ENCODE data around the gene TBL3. TPM values are rescaled to one million over a fixed set of nuclear protein-coding genes. Genes with fewer than 3 reads are reported as not detected.

The TBL3 gene
- total RNA-seq, 1 donor from 2014 or later: 24.4 TPM

DNA sequence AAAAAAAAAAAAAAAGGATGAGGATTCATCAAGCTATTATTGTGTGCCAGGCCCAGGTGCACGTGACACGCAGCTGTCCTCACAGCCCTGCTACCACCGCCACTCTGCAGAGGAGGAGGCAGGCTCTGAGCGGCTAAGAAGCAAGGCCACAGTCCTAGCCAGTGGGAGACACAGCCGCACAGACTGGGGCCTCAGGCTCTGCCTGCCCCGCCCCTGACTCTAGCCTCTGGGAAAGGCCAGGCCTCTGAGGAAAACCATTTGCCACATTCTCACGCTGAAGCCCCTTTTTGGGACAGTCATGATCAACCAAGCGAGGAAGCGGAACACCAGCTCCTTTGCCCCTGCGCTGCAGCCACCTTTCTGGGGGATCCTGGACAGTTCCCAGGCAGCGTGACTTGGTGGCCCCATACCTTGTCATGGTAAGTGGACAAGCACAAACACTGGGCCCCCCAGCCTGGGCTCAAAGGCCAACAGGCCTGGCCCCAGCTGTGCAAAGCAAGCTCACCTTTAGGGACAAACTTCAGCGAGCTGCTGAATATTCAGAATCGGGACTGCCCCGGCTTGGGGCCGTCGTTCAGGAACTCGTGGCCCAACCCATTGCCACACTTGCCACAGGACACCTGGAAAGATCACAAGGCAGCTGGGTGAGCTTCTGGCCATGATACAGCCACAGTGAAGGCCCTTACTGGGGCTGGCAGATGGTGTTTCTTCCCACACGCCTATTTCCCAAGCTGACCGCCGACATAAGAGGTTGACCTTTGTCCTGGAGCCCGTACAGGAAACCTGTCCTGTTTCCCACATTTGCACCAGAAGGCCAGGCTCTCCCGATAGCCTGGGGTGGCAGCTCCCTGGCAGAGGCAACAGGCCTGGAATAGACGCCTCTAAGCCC, 31.3 kb upstream of the TBL3 start:
- H3K4me3 Mint-ChIP-seq (ENCODE audit: unreplicated experiment): no peak overlapping the region
- Histone ChIP-seq H3K4me1 (ENCODE audit: insufficient read depth, low read length) (peaks cover 21% of the 10 kb centered on the region), H3K79me2 (ENCODE audit: insufficient read depth, low read length) (peaks cover 16% of the 10 kb centered on the region), H3K27ac (ENCODE audit: low read depth, low read length) (peak overlapping the region; percentile 81), H4K20me1 (ENCODE audit: insufficient read depth, low read length) (peaks cover 10% of the 10 kb centered on the region), H3K9me3 (ENCODE audit: insufficient read depth, low read depth, low read length) (no peaks in the 10 kb centered on the region), H3K36me3 (ENCODE audit: insufficient read depth, low read length) (peaks cover 10% of the 10 kb centered on the region), H3K4me3 (ENCODE audit: insufficient read depth, low read depth, low read length) (peak overlapping the region; percentile 35), H3K4me2 (ENCODE audit: low read length) (peak overlapping the region; percentile 97), H3K9ac (ENCODE audit: low read length) (peak overlapping the region; percentile 78), H3K27me3 (ENCODE audit: insufficient read depth, low read length) (no peaks in the 10 kb centered on the region), H2AFZ (ENCODE audit: low read depth, low read length) (no peak overlapping the region)
- TF ChIP-seq CTCF (IDR thresholded peaks at IDR 0.05; ENCODE audit: insufficient read depth, low read depth, low read length): no peak
- TF ChIP-seq EZH2 (IDR thresholded peaks at IDR 0.05; ENCODE audit: insufficient read depth, low read length): no peak
- no peak for FAIRE-seq
- peaks cover 10% of the 10 kb centered on the region for H3K4me1 Mint-ChIP-seq (ENCODE audit: low read depth, unreplicated experiment)
- no peak for DNase-seq (ENCODE audit: low read depth)
- no peak overlapping the region for H3K27ac Mint-ChIP-seq (ENCODE audit: unreplicated experiment)
- no peaks in the 10 kb centered on the region for H3K9me3 Mint-ChIP-seq (ENCODE audit: unreplicated experiment)
- H3K27me3 Mint-ChIP-seq (ENCODE audit: low read depth, unreplicated experiment): no peaks in the 10 kb centered on the region
- peaks cover 5% of the 10 kb centered on the region for H3K36me3 Mint-ChIP-seq (ENCODE audit: low read depth, unreplicated experiment)

GRCh38 chr16:1941162-1942046, 30.4 kb upstream of the TBL3 start:
- TF ChIP-seq EZH2 (IDR thresholded peaks at IDR 0.05; ENCODE audit: insufficient read depth, low read length): no peak
- TF ChIP-seq CTCF (IDR thresholded peaks at IDR 0.05; ENCODE audit: insufficient read depth, low read depth, low read length): peak; percentile 54
- H3K4me1 ChIP-seq (ENCODE audit: insufficient read depth, low read length): peaks cover 21% of the 10 kb centered on the region
- peak overlapping the region; percentile 81 for H3K27ac ChIP-seq (ENCODE audit: low read depth, low read length)
- Mint-ChIP-seq H3K4me3 (ENCODE audit: unreplicated experiment) (peak overlapping the region; percentile 86), H3K27ac (ENCODE audit: unreplicated experiment) (peak overlapping the region; percentile 58), H3K9me3 (ENCODE audit: unreplicated experiment) (no peaks in the 10 kb centered on the region), H3K27me3 (ENCODE audit: low read depth, unreplicated experiment) (no peaks in the 10 kb centered on the region), H3K4me1 (ENCODE audit: low read depth, unreplicated experiment) (peaks cover 10% of the 10 kb centered on the region), H3K36me3 (ENCODE audit: low read depth, unreplicated experiment) (peaks cover 5% of the 10 kb centered on the region)
- DNase-seq (ENCODE audit: low read depth): peak; percentile 94
- H3K79me2 ChIP-seq (ENCODE audit: insufficient read depth, low read length): peaks cover 16% of the 10 kb centered on the region
- H3K4me2 ChIP-seq (ENCODE audit: low read length): peak overlapping the region; percentile 97
- H3K9me3 ChIP-seq (ENCODE audit: insufficient read depth, low read depth, low read length): no peaks in the 10 kb centered on the region
- no peak overlapping the region for H2AFZ ChIP-seq (ENCODE audit: low read depth, low read length)
- H3K4me3 ChIP-seq (ENCODE audit: insufficient read depth, low read depth, low read length): peak overlapping the region; percentile 70
- H3K36me3 ChIP-seq (ENCODE audit: insufficient read depth, low read length): peaks cover 10% of the 10 kb centered on the region
- peaks cover 10% of the 10 kb centered on the region for H4K20me1 ChIP-seq (ENCODE audit: insufficient read depth, low read length)
- H3K9ac ChIP-seq (ENCODE audit: low read length): peak overlapping the region; percentile 85
- FAIRE-seq: no peak
- no peaks in the 10 kb centered on the region for H3K27me3 ChIP-seq (ENCODE audit: insufficient read depth, low read length)
